ENCODE data around the gene SZT2. TPM values are rescaled to one million over a fixed set of nuclear protein-coding genes. Genes with fewer than 3 reads are reported as not detected.

Gene SZT2
- total and polyA plus RNA-seq, 2 of the 13 experiments (the other 11 are each of a cell fraction or from before 2014, with no cell fraction given): 8.0 to 8.8 TPM

DNA sequence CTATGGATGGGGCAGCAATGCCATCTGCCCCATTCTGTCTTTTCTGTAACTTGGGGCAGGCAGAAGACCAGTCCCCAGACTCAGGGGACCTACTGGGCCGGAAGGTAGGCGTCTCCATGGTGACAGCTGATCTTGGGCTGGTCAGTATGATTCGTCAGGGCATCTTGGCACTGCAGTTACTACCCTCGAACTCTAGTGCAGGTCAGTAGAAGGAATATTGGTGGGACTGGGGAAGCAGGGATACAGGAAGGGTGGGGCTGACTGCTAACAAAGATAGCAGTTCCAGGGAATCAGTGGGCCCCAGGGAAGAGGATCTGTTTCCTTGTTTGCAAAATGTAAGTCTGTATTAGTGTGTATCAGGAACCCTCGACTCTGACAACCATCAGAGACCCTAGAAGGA is 26.2 kb downstream of the SZT2 start:
- Histone ChIP-seq H3K9ac (ENCODE audit: insufficient read depth, low read depth, low read length) (no peak overlapping the region), H3K4me1 (ENCODE audit: insufficient read depth, low read length) (peaks cover 16% of the 10 kb centered on the region), H4K20me1 (ENCODE audit: insufficient read depth, low read length) (no peaks in the 10 kb centered on the region), H3K36me3 (replicated peaks in 1 of 2; ENCODE audit: control insufficient read depth in 1 of 2, insufficient read depth in 2 of 2, low read length in 2 of 2) (peaks cover 7 to 30% of the 10 kb centered on the region in 2 experiments; a peak in 4 of 5 replicates), H3K4me2 (ENCODE audit: low read depth, low read length) (no peak overlapping the region), H3K4me3 (replicated peaks in 1 of 3; ENCODE audit: insufficient read depth in 1 of 3, low read depth in 2 of 3, low read length in 3 of 3) (no peak overlapping the region), H2AFZ (ENCODE audit: low read length) (no peak overlapping the region), H3K27me3 (ENCODE audit: control insufficient read depth in 1 of 2, insufficient read depth in 2 of 2, low read length in 2 of 2) (no peaks in the 10 kb centered on the region), H3K27ac (ENCODE audit: extremely low read length, insufficient read depth, low read length) (no peak overlapping the region), H3K9me3 (ENCODE audit: low read length) (no peaks in the 10 kb centered on the region), H3K79me2 (ENCODE audit: insufficient read depth, low read length) (no peaks in the 10 kb centered on the region)
- CTCF ChIA-PET (ENCODE audit: low intra/inter-chr PET ratio, low total read pairs): interaction anchor here (2.0 kb wide), 1 partner anchor 178 kb away, joined by 36 read pairs; no protein-coding TSS in a partner anchor
- WGBS (ENCODE audit: low lambda C conversion rate): 88% methylated on average over 5 of the region's 5 CpGs
- TF ChIP-seq, protein P1, sequence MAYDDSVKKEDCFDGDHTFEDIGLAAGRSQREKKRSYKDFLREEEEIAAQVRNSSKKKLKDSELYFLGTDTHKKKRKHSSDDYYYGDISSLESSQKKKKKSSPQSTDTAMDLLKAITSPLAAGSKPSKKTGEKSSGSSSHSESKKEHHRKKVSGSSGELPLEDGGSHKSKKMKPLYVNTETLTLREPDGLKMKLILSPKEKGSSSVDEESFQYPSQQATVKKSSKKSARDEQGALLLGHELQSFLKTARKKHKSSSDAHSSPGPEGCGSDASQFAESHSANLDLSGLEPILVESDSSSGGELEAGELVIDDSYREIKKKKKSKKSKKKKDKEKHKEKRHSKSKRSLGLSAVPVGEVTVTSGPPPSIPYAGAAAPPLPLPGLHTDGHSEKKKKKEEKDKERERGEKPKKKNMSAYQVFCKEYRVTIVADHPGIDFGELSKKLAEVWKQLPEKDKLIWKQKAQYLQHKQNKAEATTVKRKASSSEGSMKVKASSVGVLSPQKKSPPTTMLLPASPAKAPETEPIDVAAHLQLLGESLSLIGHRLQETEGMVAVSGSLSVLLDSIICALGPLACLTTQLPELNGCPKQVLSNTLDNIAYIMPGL (CRISPR knock-in tag; IDR thresholded peaks at IDR 0.05; ENCODE audit: borderline replicate concordance in 1 of 2, low read depth in 1 of 2): no peak
- TF ChIP-seq ZIK1 (CRISPR knock-in tag; IDR thresholded peaks at IDR 0.05; ENCODE audit: borderline replicate concordance, low read depth): no peak
- no peak for TF ChIP-seq TCF7 (IDR thresholded peaks at IDR 0.05; ENCODE audit: low read depth)
- no peak for TF ChIP-seq ZNF343 (CRISPR knock-in tag; IDR thresholded peaks at IDR 0.05)
- TF ChIP-seq CREM (IDR thresholded peaks at IDR 0.05): no peak
- no peak for TF ChIP-seq CREM (CRISPR knock-in tag; IDR thresholded peaks at IDR 0.05)
- TF ChIP-seq MIER2 (CRISPR knock-in tag; IDR thresholded peaks at IDR 0.05): no peak
- TF ChIP-seq BCL6 (CRISPR knock-in tag; IDR thresholded peaks at IDR 0.05): no peak
- DNase-seq (ENCODE audit: low spot score) (no peak), FAIRE-seq (no peak), ATAC-seq (no peak)
- POLR2A ChIA-PET: no interaction called here
- no TSS peak for BruUV-seq (replicated peaks)
- in situ Hi-C loops (cut with HindIII; ENCODE audit: extremely low pct_ligation_motif_present, low pct_unique_long_range_greater_than_20kb): loop anchor here (25.0 kb wide), 1 partner anchor 504 kb away; no protein-coding TSS in a partner anchor
- intact Hi-C loops (cut with micrococcal nuclease; ENCODE audit: unreplicated experiment): no loop called here
